ENCODE measurements around the gene KIF3C.

KIF3C gene

GRCh38 chr2:25939257-25939668 is 43.0 kb downstream of the KIF3C start:
- Histone ChIP-seq H3K27me3 (ENCODE audit: insufficient read depth, insufficient read length) (no peaks in the 10 kb centered on the region), H3K4me3 (ENCODE audit: insufficient read length, low read depth) (no peak overlapping the region), H3K36me3 (ENCODE audit: insufficient read depth, insufficient read length, low read length) (peaks cover 12% of the 10 kb centered on the region), H3K4me1 (ENCODE audit: insufficient read depth, insufficient read length) (no peaks in the 10 kb centered on the region), H3K9me3 (ENCODE audit: insufficient read depth, low read length) (no peaks in the 10 kb centered on the region), H3K9ac (ENCODE audit: insufficient read length, low read depth) (no peak overlapping the region)
- TF ChIP-seq ZNF274 (IDR thresholded peaks at IDR 0.05; ENCODE audit: low read depth, low read length) (no peak), YY1 (IDR thresholded peaks at IDR 0.05; ENCODE audit: insufficient read depth, insufficient read length) (no peak), SUZ12 (IDR thresholded peaks at IDR 0.05; ENCODE audit: extremely low read depth, insufficient read depth, insufficient read length) (no peak)
- no peak for DNase-seq (ENCODE audit: low read depth, low spot score)

DNA sequence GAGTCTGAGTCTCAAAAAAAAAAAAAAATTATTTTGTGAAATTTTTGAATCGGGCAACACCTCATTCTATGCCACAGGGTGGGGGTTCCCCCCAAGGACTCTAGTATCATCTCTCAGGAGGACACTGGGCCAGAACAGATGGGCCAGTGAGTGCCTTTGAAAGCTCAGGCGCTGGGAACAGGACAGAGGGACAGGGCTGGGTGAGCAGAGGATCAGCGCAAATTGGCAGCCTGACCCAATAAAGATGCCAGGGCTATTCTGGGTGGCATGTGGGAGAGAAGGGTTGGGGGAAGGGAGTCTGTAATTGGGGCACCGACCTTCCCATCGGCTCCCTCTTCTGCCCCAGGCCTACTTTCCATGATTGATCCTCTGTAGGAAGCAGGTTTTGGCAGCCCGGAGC is 44.0 kb downstream of the KIF3C start:
- DNase-seq (ENCODE audit: low read depth, low spot score) = no peak

DNA sequence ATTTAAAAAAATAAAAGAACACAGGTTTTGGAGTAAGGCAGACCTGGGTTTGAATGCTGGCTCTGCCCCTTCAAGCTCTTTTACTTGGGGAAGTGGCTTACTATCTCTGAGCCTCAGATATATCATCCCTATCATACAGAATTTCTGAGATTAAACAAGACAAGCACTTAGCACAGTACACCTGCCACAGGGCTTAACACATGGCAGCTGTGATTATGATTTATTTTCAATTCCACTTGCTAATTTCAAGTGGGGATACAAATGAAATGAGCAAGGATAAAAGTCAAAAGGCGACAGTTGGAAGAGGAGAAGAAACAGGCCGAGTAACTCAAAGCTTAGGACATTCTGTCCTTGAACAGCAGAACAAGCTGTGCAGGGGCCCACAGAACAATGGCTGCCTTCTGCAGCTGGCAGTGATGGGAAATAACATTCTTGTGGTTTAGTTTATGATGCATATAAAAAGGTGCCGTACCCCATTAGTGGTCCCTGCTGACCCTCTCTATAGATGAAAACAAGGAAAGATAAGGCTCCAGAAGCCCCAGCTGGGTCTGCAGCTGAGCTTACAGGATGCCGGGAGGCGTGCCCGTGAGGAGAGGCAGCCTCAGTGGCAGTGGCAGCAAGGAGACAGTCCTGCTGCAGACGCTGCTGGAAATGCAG is 45.3 kb downstream of the KIF3C start:
- DNase-seq (ENCODE audit: low read depth, low spot score) = no peak
- H3K4me1 ChIP-seq (ENCODE audit: insufficient read depth, insufficient read length) = no peaks in the 10 kb centered on the region
- no peaks in the 10 kb centered on the region for H3K9me3 ChIP-seq (ENCODE audit: insufficient read depth, low read length)
- H3K9ac ChIP-seq (ENCODE audit: insufficient read length, low read depth) = no peak overlapping the region
- H3K4me3 ChIP-seq (ENCODE audit: insufficient read length, low read depth) = no peak overlapping the region
- TF ChIP-seq YY1 (IDR thresholded peaks at IDR 0.05; ENCODE audit: insufficient read depth, insufficient read length) (no peak), ZNF274 (IDR thresholded peaks at IDR 0.05; ENCODE audit: low read depth, low read length) (no peak), SUZ12 (IDR thresholded peaks at IDR 0.05; ENCODE audit: extremely low read depth, insufficient read depth, insufficient read length) (no peak)
- H3K27me3 ChIP-seq (ENCODE audit: insufficient read depth, insufficient read length) = no peaks in the 10 kb centered on the region
- peaks cover 9% of the 10 kb centered on the region for H3K36me3 ChIP-seq (ENCODE audit: insufficient read depth, insufficient read length, low read length)

More for the DNA sequence above, 44.0 kb downstream of the KIF3C start:
- H3K4me1 ChIP-seq (ENCODE audit: insufficient read depth, insufficient read length) = no peaks in the 10 kb centered on the region
- peaks cover 9% of the 10 kb centered on the region for H3K36me3 ChIP-seq (ENCODE audit: insufficient read depth, insufficient read length, low read length)
- no peaks in the 10 kb centered on the region for H3K27me3 ChIP-seq (ENCODE audit: insufficient read depth, insufficient read length)
- H3K9ac ChIP-seq (ENCODE audit: insufficient read length, low read depth) = no peak overlapping the region
- TF ChIP-seq YY1 (IDR thresholded peaks at IDR 0.05; ENCODE audit: insufficient read depth, insufficient read length) (no peak), SUZ12 (IDR thresholded peaks at IDR 0.05; ENCODE audit: extremely low read depth, insufficient read depth, insufficient read length) (no peak), ZNF274 (IDR thresholded peaks at IDR 0.05; ENCODE audit: low read depth, low read length) (no peak)
- no peaks in the 10 kb centered on the region for H3K9me3 ChIP-seq (ENCODE audit: insufficient read depth, low read length)
- H3K4me3 ChIP-seq (ENCODE audit: insufficient read length, low read depth) = no peak overlapping the region

DNA sequence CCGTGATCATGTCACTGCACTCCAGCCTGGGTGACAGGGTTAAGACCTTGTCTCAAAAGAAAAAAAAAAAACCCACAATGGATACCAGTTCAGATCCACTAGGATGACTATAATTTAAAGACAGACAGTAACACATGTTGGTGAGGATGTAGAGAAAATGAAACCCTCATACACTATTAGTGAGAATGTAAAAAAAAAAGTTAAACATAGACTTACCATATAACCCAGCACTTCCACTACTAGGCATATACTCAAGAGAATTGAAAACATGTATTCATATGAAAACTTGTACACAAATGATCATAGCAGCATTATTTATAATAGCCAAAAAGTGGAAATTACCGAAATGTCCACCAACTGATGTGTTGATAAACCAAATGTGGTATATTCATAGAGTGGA is 48.7 kb downstream of the KIF3C start:
- H3K4me1 ChIP-seq (ENCODE audit: insufficient read depth, insufficient read length) = no peaks in the 10 kb centered on the region
- no peaks in the 10 kb centered on the region for H3K9me3 ChIP-seq (ENCODE audit: insufficient read depth, low read length)
- no peak overlapping the region for H3K4me3 ChIP-seq (ENCODE audit: insufficient read length, low read depth)
- DNase-seq (ENCODE audit: low read depth, low spot score) = no peak
- TF ChIP-seq ZNF274 (IDR thresholded peaks at IDR 0.05; ENCODE audit: low read depth, low read length) = no peak
- no peak for TF ChIP-seq SUZ12 (IDR thresholded peaks at IDR 0.05; ENCODE audit: extremely low read depth, insufficient read depth, insufficient read length)
- TF ChIP-seq YY1 (IDR thresholded peaks at IDR 0.05; ENCODE audit: insufficient read depth, insufficient read length) = no peak
- H3K36me3 ChIP-seq (ENCODE audit: insufficient read depth, insufficient read length, low read length) = peaks cover 11% of the 10 kb centered on the region
- no peaks in the 10 kb centered on the region for H3K27me3 ChIP-seq (ENCODE audit: insufficient read depth, insufficient read length)
- H3K9ac ChIP-seq (ENCODE audit: insufficient read length, low read depth) = no peak overlapping the region

GRCh38 chr2:25929789-25930473 is 52.4 kb downstream of the KIF3C start:
- H3K4me3 ChIP-seq (ENCODE audit: insufficient read length, low read depth) = no peak overlapping the region
- no peak for DNase-seq (ENCODE audit: low read depth, low spot score)
- TF ChIP-seq ZNF274 (IDR thresholded peaks at IDR 0.05; ENCODE audit: low read depth, low read length) (no peak), SUZ12 (IDR thresholded peaks at IDR 0.05; ENCODE audit: extremely low read depth, insufficient read depth, insufficient read length) (no peak), YY1 (IDR thresholded peaks at IDR 0.05; ENCODE audit: insufficient read depth, insufficient read length) (no peak)
- peaks cover 25% of the 10 kb centered on the region for H3K36me3 ChIP-seq (ENCODE audit: insufficient read depth, insufficient read length, low read length)
- no peaks in the 10 kb centered on the region for H3K27me3 ChIP-seq (ENCODE audit: insufficient read depth, insufficient read length)
- H3K4me1 ChIP-seq (ENCODE audit: insufficient read depth, insufficient read length) = no peaks in the 10 kb centered on the region
- H3K9me3 ChIP-seq (ENCODE audit: insufficient read depth, low read length) = no peaks in the 10 kb centered on the region
- H3K9ac ChIP-seq (ENCODE audit: insufficient read length, low read depth) = no peak overlapping the region

- Histone ChIP-seq H3K9ac (ENCODE audit: insufficient read length, low read depth) (no peak overlapping the region), H3K9me3 (ENCODE audit: insufficient read depth, low read length) (no peaks in the 10 kb centered on the region), H3K4me1 (ENCODE audit: insufficient read depth, insufficient read length) (no peaks in the 10 kb centered on the region), H3K27me3 (ENCODE audit: insufficient read depth, insufficient read length) (no peaks in the 10 kb centered on the region), H3K4me3 (ENCODE audit: insufficient read length, low read depth) (no peak overlapping the region), H3K36me3 (ENCODE audit: insufficient read depth, insufficient read length, low read length) (peaks cover 25% of the 10 kb centered on the region)
- no peak for TF ChIP-seq SUZ12 (IDR thresholded peaks at IDR 0.05; ENCODE audit: extremely low read depth, insufficient read depth, insufficient read length)
- no peak for TF ChIP-seq YY1 (IDR thresholded peaks at IDR 0.05; ENCODE audit: insufficient read depth, insufficient read length)
- TF ChIP-seq ZNF274 (IDR thresholded peaks at IDR 0.05; ENCODE audit: low read depth, low read length) = no peak
- no peak for DNase-seq (ENCODE audit: low read depth, low spot score)
Observed at GRCh38 chr2:25928668-25929067, 53.6 kb downstream of the KIF3C start.

- Histone ChIP-seq H3K36me3 (ENCODE audit: insufficient read depth, insufficient read length, low read length) (peaks cover 25% of the 10 kb centered on the region), H3K27me3 (ENCODE audit: insufficient read depth, insufficient read length) (no peaks in the 10 kb centered on the region), H3K9me3 (ENCODE audit: insufficient read depth, low read length) (no peaks in the 10 kb centered on the region), H3K9ac (ENCODE audit: insufficient read length, low read depth) (no peak overlapping the region), H3K4me3 (ENCODE audit: insufficient read length, low read depth) (no peak overlapping the region), H3K4me1 (ENCODE audit: insufficient read depth, insufficient read length) (no peaks in the 10 kb centered on the region)
- no peak for DNase-seq (ENCODE audit: low read depth, low spot score)
- TF ChIP-seq SUZ12 (IDR thresholded peaks at IDR 0.05; ENCODE audit: extremely low read depth, insufficient read depth, insufficient read length) (no peak), ZNF274 (IDR thresholded peaks at IDR 0.05; ENCODE audit: low read depth, low read length) (no peak), YY1 (IDR thresholded peaks at IDR 0.05; ENCODE audit: insufficient read depth, insufficient read length) (no peak)
Observed at GRCh38 chr2:25926984-25927756, 55.1 kb downstream of the KIF3C start.

Measured in NT2/D1 (cell line).